Anterior cingulate cortex (tissue), 58 donors: ENCODE measurements around the gene BTG3.

Experiments used
- DNase-seq, 58 donors: peaks; one replicate each; lab custom pipeline; 2025; lab: John Stamatoyannopoulos, UW

Gene BTG3, protein sequence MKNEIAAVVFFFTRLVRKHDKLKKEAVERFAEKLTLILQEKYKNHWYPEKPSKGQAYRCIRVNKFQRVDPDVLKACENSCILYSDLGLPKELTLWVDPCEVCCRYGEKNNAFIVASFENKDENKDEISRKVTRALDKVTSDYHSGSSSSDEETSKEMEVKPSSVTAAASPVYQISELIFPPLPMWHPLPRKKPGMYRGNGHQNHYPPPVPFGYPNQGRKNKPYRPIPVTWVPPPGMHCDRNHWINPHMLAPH

GRCh38 chr21:17612565-17613241 lies at the start of gene BTG3:
Gene BTG3, minus strand, starts transcription at chr21:17612901. Its CDS starts 3,757 bp downstream, at chr21:17609144.
- peak in 53 of 58 donors; percentile 3 to 79 (median 55) for DNase-seq

- DNase-seq, result peak in 48 of 58 donors; percentile 2 to 79 (median 35)
Measured at GRCh38 chr21:17660862-17661261, 48.2 kb upstream of the BTG3 start.

- peak in 1 of 58 donors; percentile 7 for DNase-seq
Measured at GRCh38 chr21:17660452-17660851, 47.8 kb upstream of the BTG3 start.

GRCh38 chr21:17658931-17659330 lies 46.2 kb upstream of the BTG3 start:
- DNase-seq, result no peak

DNA sequence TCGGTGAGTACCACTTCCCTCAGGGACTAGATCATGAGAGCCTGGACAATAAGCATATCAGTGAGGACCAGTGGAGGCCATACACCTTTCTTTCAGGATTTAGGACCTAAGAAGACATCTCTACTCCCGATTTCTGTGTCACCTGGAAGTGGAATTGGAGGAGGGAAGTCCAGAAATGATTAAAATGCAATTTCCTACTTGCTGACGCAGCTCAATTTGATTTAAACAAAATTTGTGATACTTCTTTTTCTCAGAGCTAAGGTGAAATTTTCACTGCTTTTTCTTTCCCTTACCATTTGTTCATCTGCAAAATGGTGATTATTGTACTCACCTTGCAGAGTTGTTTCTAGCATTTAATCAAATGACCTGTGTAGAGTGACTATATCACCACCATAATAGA lies 38.8 kb upstream of the BTG3 start:
- DNase-seq, result no peak

DNA sequence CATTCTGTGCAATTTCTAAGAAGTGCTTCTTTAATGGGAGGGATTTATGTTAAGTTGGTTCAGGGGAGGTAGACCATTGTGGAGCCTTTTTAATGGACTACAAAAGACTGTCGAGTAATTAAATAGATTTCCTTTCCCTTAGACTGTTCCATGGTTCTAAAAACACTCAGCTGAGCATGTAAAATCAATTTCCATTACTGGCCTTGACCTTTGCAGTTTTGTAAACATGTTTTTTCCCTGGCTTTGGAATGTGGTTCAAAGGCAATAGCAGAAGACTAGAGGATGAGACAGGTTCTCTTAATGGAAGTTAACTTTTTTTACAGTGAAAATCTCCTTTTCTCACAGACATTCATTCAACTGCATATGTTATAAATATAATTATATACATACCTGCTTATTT lies 37.6 kb upstream of the BTG3 start:
- DNase-seq, result no peak

DNA sequence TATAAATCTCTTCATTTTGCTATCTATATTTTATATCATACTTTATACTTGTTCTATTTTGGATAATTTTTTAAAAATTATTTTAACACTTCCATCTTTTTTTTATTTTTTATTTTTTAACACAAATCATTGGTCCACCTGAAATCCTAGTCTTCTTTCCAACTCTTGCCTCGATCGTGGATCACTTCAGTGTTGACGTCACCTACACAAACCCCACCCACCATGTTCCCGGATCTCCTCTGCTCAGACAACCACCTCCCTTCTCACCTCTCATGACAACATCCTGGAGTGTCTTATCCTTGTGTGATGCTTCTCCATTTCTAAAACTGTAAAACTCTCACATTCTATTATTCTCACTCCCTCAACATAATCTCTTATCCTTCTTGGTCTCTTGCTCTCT lies 34.1 kb upstream of the BTG3 start:
- DNase-seq, result no peak

GRCh38 chr21:17644186-17644585 lies 31.5 kb upstream of the BTG3 start:
- no peak for DNase-seq

GRCh38 chr21:17640821-17641220 lies 28.1 kb upstream of the BTG3 start:
- DNase-seq, result no peak

- no peak for DNase-seq
Measured at GRCh38 chr21:17636711-17637110, 24.0 kb upstream of the BTG3 start.

GRCh38 chr21:17631195-17631594 lies 18.5 kb upstream of the BTG3 start:
- DNase-seq, result peak in 4 of 58 donors; percentile 0 to 44 (median 4)

DNA sequence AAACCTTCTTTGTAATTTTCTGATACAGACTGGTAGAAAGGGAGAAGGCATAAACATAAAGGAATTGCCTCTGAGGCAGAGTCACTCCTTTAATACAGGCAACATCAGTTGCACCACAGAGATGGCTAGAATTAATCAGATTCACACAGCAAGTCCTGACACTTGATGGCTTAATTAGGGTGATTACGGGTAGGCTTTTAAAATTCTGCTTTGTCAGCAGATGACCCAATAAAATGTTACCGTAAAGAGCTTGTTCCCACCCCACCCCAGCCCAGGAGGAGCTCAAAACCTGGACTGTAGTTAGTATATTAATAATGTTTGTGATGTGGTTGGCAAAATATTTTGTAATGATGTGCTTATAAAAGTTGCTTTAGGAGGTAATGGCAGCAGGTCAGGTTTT lies 9.3 kb upstream of the BTG3 start:
- DNase-seq, result no peak

- DNase-seq, result no peak
Measured at GRCh38 chr21:17616831-17617230, 4.1 kb upstream of the BTG3 start.

DNA sequence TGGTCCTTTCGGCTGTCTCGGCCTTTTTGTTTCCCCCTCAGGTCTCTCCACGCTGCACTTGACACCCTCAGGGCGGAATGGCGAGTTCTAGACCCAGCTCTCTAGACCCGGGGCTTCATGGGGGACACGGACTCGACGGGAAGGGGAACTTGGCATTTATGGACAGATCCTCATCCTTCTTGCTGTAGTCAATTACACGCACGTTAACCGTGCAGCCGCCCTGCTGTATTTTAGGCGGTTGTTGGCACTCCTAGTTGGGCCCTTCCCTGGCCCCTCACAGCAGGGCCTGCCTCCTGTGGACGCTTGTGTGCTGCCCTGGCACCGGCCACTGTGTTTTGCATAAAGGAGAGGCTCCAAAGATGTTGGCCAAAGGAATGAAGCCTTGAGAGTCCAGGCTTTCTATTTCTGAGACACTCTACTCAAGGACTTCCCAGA lies 558 bp upstream of the BTG3 start:
- DNase-seq, result peak in 18 of 58 donors; percentile 6 to 60 (median 42)

- DNase-seq, result peak in 15 of 58 donors; percentile 3 to 57 (median 22)
Measured at GRCh38 chr21:17612023-17612564, 607 bp downstream of the BTG3 start.

DNA sequence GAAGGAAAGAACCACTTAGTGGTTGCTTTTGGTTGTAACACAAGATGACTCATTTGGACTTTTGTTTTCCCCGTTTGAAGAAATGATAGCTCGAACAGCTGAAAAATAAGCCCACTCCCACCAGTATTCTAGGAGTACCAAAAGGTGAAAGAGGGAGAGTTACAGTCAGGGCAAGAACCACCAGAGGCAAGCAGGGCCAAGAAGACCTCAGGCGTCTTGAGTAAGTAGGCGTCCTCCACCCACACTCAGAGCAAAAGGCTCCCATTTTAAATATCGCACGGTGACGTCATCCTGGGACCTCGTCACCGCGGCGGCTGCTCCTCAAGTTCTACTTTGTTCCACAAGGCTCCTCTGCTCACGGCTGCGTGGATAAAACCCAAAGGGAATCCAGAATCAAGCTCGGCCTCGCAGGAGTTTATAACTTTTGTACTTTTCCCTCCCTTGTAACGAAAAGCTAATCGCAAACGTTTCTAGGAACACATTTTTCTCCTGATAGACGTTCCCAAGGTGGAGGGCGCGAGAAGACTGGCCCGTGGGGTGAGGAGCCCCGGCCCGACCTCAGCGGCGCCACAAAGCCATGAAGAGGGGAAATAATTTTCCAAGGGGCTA lies 1.2 kb downstream of the BTG3 start:
- DNase-seq, result peak in 54 of 58 donors; percentile 7 to 73 (median 34)

DNA sequence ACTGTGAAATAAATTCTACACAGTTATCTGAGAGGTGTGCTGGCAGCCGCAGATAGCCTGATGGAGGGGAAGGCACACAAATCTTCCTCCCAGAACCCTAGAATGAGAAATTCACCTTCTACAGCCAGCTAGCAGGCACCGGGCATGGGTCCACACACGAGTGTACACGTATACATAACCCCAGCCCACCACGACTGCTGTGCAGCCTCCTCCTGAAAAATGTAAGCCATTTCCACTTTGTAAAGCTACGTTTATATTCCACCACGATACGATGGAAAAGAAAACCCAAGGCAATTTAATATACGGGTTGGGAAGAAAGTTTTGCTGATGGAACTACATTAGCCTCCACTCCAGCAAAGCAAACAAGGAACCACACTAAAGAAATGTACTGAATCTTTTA lies 1.8 kb downstream of the BTG3 start:
- peak in 1 of 58 donors; percentile 5 for DNase-seq

GRCh38 chr21:17609681-17610080 lies 3.0 kb downstream of the BTG3 start:
- DNase-seq, result no peak

DNA sequence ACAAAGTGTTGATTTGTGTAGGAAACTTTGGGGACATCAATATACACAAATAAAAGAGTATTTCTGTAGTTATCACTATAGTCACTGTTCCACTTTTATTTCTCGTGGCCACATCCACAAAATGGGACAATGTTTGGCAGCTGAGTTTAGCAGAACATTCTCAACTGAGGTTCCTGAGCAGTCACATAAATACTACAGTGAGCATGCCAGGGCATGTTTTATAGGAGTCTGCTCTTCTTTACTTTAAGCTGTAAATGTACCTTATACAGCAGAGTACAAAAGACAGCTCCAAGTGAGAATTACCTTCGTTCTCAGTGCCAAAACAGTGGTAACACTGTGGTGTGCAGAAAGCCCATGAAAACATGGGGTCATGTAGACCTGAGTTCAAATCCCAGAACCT lies 5.0 kb downstream of the BTG3 start:
- no peak for DNase-seq

DNA sequence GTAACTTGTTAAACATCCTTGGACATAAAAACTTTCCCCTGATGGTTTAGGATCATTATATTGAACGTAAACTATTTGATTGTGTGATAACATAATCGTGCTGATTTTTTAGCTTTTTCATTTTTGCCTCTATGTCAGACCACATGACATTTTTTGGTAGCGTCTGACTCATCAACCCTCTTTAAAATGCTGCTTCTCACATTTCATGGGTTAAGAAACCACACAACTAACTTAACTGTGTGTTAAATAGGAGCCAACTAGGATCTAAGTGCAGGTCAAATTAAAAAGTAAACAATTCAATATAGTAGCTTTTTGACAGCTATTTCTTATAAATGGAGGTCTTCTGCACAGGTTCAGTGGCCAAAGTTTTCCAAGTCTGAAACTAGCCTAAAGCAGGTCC lies 9.8 kb downstream of the BTG3 start:
- no peak for DNase-seq

DNA sequence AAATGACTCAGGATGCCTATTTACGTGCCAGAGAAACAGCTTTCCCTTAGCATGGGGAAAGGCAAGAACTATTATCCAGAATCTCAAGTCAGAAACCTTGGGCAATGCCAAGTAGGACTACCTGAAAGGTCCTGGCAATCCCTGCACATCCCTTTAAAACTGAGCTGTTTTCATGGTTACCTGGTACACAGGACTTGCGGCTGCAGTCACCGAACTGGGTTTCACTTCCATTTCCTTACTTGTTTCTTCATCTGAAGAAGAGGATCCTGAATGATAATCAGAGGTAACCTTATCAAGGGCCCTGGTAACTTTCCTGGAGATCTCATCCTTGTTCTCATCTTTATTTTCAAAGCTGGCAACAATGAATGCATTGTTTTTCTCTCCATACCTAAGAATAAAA lies 14.3 kb downstream of the BTG3 start:
- no peak for DNase-seq
